ENCODE results near the gene TTLL11. TPM values are rescaled to one million over a fixed set of nuclear protein-coding genes. Genes with fewer than 3 reads are reported as not detected.

TTLL11 gene
- total RNA-seq, 1 donor: 1.0 TPM

GRCh38 chr9:122036988-122037387 is 56.1 kb downstream of the TTLL11 start:
- Histone ChIP-seq H3K9me3 (ENCODE audit: low read depth, low read length) (no peaks in the 10 kb centered on the region), H3K4me3 (ENCODE audit: low read length) (no peak overlapping the region), H3K4me1 (ENCODE audit: insufficient read depth, low read length) (no peaks in the 10 kb centered on the region), H3K27me3 (ENCODE audit: insufficient read depth, low read length) (no peaks in the 10 kb centered on the region)

- Histone ChIP-seq H3K4me3 (ENCODE audit: low read length) (no peak overlapping the region), H3K4me1 (ENCODE audit: insufficient read depth, low read length) (no peaks in the 10 kb centered on the region), H3K9me3 (ENCODE audit: low read depth, low read length) (no peaks in the 10 kb centered on the region), H3K27me3 (ENCODE audit: insufficient read depth, low read length) (no peaks in the 10 kb centered on the region)
Measured at GRCh38 chr9:122036408-122036807, 56.7 kb downstream of the TTLL11 start.

GRCh38 chr9:122033775-122034373 is 59.2 kb downstream of the TTLL11 start:
- Histone ChIP-seq H3K4me3 (ENCODE audit: low read length) (no peak overlapping the region), H3K4me1 (ENCODE audit: insufficient read depth, low read length) (no peaks in the 10 kb centered on the region), H3K9me3 (ENCODE audit: low read depth, low read length) (no peaks in the 10 kb centered on the region), H3K27me3 (ENCODE audit: insufficient read depth, low read length) (no peaks in the 10 kb centered on the region)

- no peak overlapping the region for H3K4me3 ChIP-seq (ENCODE audit: low read length)
- no peaks in the 10 kb centered on the region for H3K27me3 ChIP-seq (ENCODE audit: insufficient read depth, low read length)
- no peaks in the 10 kb centered on the region for H3K9me3 ChIP-seq (ENCODE audit: low read depth, low read length)
- H3K4me1 ChIP-seq (ENCODE audit: insufficient read depth, low read length): no peaks in the 10 kb centered on the region
Measured at GRCh38 chr9:122032346-122032745, 60.8 kb downstream of the TTLL11 start.

- Histone ChIP-seq H3K9me3 (ENCODE audit: low read depth, low read length) (no peaks in the 10 kb centered on the region), H3K4me3 (ENCODE audit: low read length) (no peak overlapping the region), H3K4me1 (ENCODE audit: insufficient read depth, low read length) (no peaks in the 10 kb centered on the region), H3K27me3 (ENCODE audit: insufficient read depth, low read length) (no peaks in the 10 kb centered on the region)
Measured at GRCh38 chr9:122031776-122032175, 61.3 kb downstream of the TTLL11 start.

GRCh38 chr9:122031157-122031556 is 62.0 kb downstream of the TTLL11 start:
- H3K4me3 ChIP-seq (ENCODE audit: low read length): no peak overlapping the region
- no peaks in the 10 kb centered on the region for H3K27me3 ChIP-seq (ENCODE audit: insufficient read depth, low read length)

DNA sequence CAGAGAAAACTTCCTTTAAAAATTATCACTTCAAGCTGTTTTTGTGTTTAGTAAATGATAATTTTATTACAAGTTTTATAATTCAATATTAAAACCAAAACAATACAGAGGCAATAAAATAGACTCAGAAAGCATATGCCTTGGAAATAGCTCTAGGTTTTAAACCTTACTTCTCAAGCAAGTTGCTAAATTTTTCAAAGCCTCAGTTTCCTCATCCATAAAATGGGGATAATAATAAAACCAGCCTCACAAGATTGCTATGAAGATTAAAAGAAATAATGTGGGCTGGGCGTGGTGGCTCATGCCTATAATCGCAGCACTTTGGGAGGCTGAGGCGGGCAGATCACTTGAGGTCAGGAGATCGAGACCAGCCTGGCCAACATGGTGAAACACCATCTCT is 62.8 kb downstream of the TTLL11 start:
- Histone ChIP-seq H3K4me3 (ENCODE audit: low read length) (no peak overlapping the region), H3K9me3 (ENCODE audit: low read depth, low read length) (no peaks in the 10 kb centered on the region), H3K27me3 (ENCODE audit: insufficient read depth, low read length) (no peaks in the 10 kb centered on the region), H3K4me1 (ENCODE audit: insufficient read depth, low read length) (no peaks in the 10 kb centered on the region)

More at GRCh38 chr9:122031157-122031556, 62.0 kb downstream of the TTLL11 start:
- Histone ChIP-seq H3K4me1 (ENCODE audit: insufficient read depth, low read length) (no peaks in the 10 kb centered on the region), H3K9me3 (ENCODE audit: low read depth, low read length) (no peaks in the 10 kb centered on the region)

DNA sequence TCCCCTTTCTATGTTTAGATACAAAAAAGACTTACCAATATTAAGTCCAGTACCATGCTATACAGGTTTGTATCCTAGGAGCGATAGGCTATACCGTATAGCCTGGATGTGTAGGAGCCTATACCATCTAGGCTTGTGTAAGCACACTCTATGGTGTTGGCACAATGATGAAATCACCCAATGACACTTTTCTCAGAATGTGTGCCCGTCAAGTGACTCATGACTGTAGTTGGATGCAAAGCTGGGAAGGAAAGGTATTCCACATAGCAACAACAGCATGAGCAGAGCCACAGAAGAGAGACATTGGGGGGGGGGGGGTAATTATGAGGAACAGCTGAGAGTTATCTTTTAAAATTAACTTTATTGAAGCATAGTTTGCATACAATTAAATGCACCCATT is 63.2 kb downstream of the TTLL11 start:
- no peak overlapping the region for H3K4me3 ChIP-seq (ENCODE audit: low read length)
- H3K9me3 ChIP-seq (ENCODE audit: low read depth, low read length): no peaks in the 10 kb centered on the region
- no peaks in the 10 kb centered on the region for H3K4me1 ChIP-seq (ENCODE audit: insufficient read depth, low read length)
- no peaks in the 10 kb centered on the region for H3K27me3 ChIP-seq (ENCODE audit: insufficient read depth, low read length)

- H3K4me1 ChIP-seq (ENCODE audit: insufficient read depth, low read length): no peaks in the 10 kb centered on the region
Measured at GRCh38 chr9:122028089-122028488, 65.0 kb downstream of the TTLL11 start.

DNA sequence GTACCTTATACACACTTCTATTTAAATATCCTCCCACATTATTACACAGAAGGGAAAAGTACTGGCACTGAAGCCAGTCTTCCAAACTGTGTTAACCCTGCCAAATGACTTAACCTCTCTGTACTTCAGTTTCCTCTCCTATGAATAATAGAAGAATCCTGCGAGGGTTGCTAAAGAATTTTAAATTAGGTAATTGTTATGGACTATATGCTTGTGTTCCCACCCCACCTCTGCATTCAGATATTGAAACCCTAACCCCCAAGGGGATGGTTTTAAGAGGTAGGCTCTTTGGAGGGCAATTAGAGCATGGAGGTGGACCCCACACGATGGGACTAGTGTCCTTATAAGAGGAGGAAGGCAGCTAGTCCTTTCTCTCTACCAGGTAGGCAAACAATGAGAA is 72.7 kb downstream of the TTLL11 start:
- Histone ChIP-seq H3K27me3 (ENCODE audit: insufficient read depth, low read length) (no peaks in the 10 kb centered on the region), H3K4me1 (ENCODE audit: insufficient read depth, low read length) (no peaks in the 10 kb centered on the region), H3K4me3 (ENCODE audit: low read length) (no peak overlapping the region), H3K9me3 (ENCODE audit: low read depth, low read length) (no peaks in the 10 kb centered on the region)

More at GRCh38 chr9:122028089-122028488, 65.0 kb downstream of the TTLL11 start:
- Histone ChIP-seq H3K27me3 (ENCODE audit: insufficient read depth, low read length) (no peaks in the 10 kb centered on the region), H3K4me3 (ENCODE audit: low read length) (no peak overlapping the region), H3K9me3 (ENCODE audit: low read depth, low read length) (no peaks in the 10 kb centered on the region)

GRCh38 chr9:122016744-122017143 is 76.4 kb downstream of the TTLL11 start:
- no peaks in the 10 kb centered on the region for H3K4me1 ChIP-seq (ENCODE audit: insufficient read depth, low read length)
- H3K4me3 ChIP-seq (ENCODE audit: low read length): no peak overlapping the region
- H3K27me3 ChIP-seq (ENCODE audit: insufficient read depth, low read length): no peaks in the 10 kb centered on the region
- H3K9me3 ChIP-seq (ENCODE audit: low read depth, low read length): no peaks in the 10 kb centered on the region

DNA sequence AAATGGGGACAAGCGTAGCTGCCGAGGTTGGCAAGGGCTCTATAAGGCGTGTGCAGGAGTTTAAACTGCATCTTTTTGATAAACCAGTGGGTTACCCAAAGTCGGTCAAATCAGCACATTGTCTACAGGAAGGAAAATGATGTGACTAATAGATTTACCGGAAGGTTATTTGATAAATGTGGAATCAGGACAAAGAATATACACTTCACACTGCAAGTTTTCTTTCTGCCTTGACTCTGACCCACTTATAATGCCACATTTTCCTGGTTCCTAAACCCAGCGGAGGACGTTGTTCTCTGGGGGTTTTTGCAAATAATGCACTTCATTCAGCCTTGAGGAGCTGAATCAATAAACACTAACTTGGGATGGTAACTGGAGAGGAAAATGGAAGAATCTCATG is 76.8 kb downstream of the TTLL11 start:
- Histone ChIP-seq H3K27me3 (ENCODE audit: insufficient read depth, low read length) (no peaks in the 10 kb centered on the region), H3K4me3 (ENCODE audit: low read length) (no peak overlapping the region), H3K9me3 (ENCODE audit: low read depth, low read length) (no peaks in the 10 kb centered on the region), H3K4me1 (ENCODE audit: insufficient read depth, low read length) (no peaks in the 10 kb centered on the region)

GRCh38 chr9:122015170-122015821 is 77.8 kb downstream of the TTLL11 start:
- Histone ChIP-seq H3K27me3 (ENCODE audit: insufficient read depth, low read length) (no peaks in the 10 kb centered on the region), H3K4me1 (ENCODE audit: insufficient read depth, low read length) (no peaks in the 10 kb centered on the region), H3K9me3 (ENCODE audit: low read depth, low read length) (no peaks in the 10 kb centered on the region), H3K4me3 (ENCODE audit: low read length) (no peak overlapping the region)

DNA sequence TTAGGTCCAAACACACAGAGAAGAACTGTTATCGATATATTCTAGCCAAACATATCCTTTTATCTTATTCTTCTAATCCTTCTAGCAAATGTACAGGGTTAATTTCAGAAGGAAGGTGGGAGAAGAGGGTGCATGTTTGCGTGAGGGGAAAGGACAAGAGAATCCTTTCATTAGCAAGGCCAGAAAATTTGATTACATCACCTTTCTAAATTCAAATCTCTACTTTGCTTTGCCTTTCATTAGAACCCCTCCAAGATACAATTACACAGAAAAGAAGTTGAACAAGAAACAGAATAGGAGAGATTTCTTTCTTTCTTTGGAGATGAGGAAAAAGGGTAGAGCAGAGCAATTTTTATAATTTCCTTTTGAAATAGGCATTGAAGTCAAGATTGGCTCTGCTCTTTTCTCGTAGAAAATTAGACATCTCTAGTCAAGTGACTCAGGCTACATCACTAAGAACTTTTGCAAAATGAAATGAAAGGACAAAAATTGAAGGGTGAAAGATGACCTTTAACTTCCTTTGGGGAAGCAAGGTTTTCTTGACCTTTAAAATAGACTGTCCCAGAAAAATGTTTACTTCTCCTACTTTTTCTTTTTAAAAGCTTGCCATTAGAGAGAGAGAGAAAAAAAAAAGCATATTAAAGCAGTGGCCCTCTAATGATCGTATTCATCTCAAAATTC is 81.2 kb downstream of the TTLL11 start:
- no peaks in the 10 kb centered on the region for H3K9me3 ChIP-seq (ENCODE audit: low read depth, low read length)
- no peak overlapping the region for H3K4me3 ChIP-seq (ENCODE audit: low read length)
- H3K4me1 ChIP-seq (ENCODE audit: insufficient read depth, low read length): no peaks in the 10 kb centered on the region
- H3K27me3 ChIP-seq (ENCODE audit: insufficient read depth, low read length): no peaks in the 10 kb centered on the region

DNA sequence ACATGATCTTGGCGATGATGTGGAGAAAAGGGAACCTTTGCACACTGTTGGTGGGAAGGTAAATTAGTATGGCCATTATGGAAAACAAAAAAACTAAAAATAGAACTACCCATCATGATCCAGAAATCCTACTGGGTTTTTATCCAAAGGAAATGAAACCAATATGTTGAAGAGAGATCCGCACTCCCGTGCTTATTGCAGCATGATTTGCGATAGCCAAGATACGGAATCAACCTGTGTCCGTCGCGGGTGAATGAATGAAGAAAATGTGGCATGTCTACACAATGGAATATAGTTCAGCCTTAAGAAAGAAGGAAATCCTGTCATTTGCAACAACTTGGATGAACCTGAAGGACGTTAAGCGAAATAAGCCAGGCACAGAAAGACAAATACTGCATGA is 84.5 kb downstream of the TTLL11 start:
- no peak overlapping the region for H3K4me3 ChIP-seq (ENCODE audit: low read length)
- no peaks in the 10 kb centered on the region for H3K9me3 ChIP-seq (ENCODE audit: low read depth, low read length)
- H3K4me1 ChIP-seq (ENCODE audit: insufficient read depth, low read length): no peaks in the 10 kb centered on the region
- H3K27me3 ChIP-seq (ENCODE audit: insufficient read depth, low read length): no peaks in the 10 kb centered on the region

GRCh38 chr9:122007837-122008236 is 85.3 kb downstream of the TTLL11 start:
- Histone ChIP-seq H3K4me1 (ENCODE audit: insufficient read depth, low read length) (no peaks in the 10 kb centered on the region), H3K4me3 (ENCODE audit: low read length) (no peak overlapping the region), H3K9me3 (ENCODE audit: low read depth, low read length) (no peaks in the 10 kb centered on the region), H3K27me3 (ENCODE audit: insufficient read depth, low read length) (no peaks in the 10 kb centered on the region)
